Cardiac muscle cell (in vitro differentiated cells and primary cell): ENCODE data around the gene EPHB2. TPM values are rescaled to one million over a fixed set of nuclear protein-coding genes. Genes with fewer than 3 reads are reported as not detected.

ENCODE experiments used
- DNase-seq, 2 donors: peaks; one replicate each; pipeline versions ENCODE4 v3.0.0 to v3.0.0-alpha.2; 2010 to 2017; ENCODE audit warnings: low read depth in 1 of 2, low spot score in 1 of 2
- H3K27ac ChIP-seq: fragments of 200-600 bp; sonication (generic); 2 replicates; pipeline ENCODE4 v1.5.1; 2016
- H3K27me3 ChIP-seq: fragments of 200-600 bp; sonication (generic); 2 replicates; pipeline ENCODE4 v1.6.0; 2016; ENCODE audit warnings: control low read depth
- H3K36me3 ChIP-seq: fragments of 200-600 bp; sonication (generic); 2 replicates; pipeline ENCODE4 v1.5.1; 2016; ENCODE audit warnings: control low read depth
- H3K4me1 ChIP-seq: fragments of 200-600 bp; sonication (generic); 2 replicates; pipeline ENCODE4 v1.8.1; 2017; ENCODE audit warnings: low read depth, mild to moderate bottlenecking, mixed run types
- H3K4me3 ChIP-seq: fragments of 200-600 bp; sonication (generic); 2 replicates; pipeline ENCODE4 v1.5.1; 2016; ENCODE audit warnings: mild to moderate bottlenecking
- H3K9me3 ChIP-seq: fragments of 200-600 bp; sonication (generic); 2 replicates; pipeline ENCODE4 v1.5.1; 2017; ENCODE audit warnings: low read depth, mild to moderate bottlenecking, control low read depth
- CTCF ChIP-seq: IDR thresholded peaks from 2 replicates; pipeline ENCODE4 v1.5.1; 2012; ENCODE audit warnings: low read depth, mild to moderate bottlenecking, low read length
- polyA plus RNA-seq: library from polyadenylated mRNA; unstranded; fragments of >200 nt; fragmentation: Nextera tagmentation; extraction: Ambion mirVana; gene quantifications from 2 replicates; pipeline ENCODE4 v1.2.1, GENCODE V29; 2016
- total RNA-seq: library from RNA; depleted of rRNA; stranded (reverse); fragments of >200 nt; gene quantifications from 2 replicates; pipeline ENCODE4 v1.2.3, GENCODE V29; 2016

The EPHB2 gene
- total and polyA plus RNA-seq, 2 experiments from 2014 or later = 38.8 to 96.3 TPM

GRCh38 chr1:22953740-22954141 is 243.1 kb downstream of the EPHB2 start:
- no peak for TF ChIP-seq CTCF
- Histone ChIP-seq H3K27me3 (peaks cover 31% of the 10 kb centered on the region), H3K4me1 (no peaks in the 10 kb centered on the region), H3K4me3 (no peak overlapping the region), H3K36me3 (no peaks in the 10 kb centered on the region), H3K27ac (no peak overlapping the region), H3K9me3 (no peaks in the 10 kb centered on the region)
- DNase-seq = no peak

GRCh38 chr1:22955146-22955545 is 244.5 kb downstream of the EPHB2 start:
- H3K36me3 ChIP-seq = no peaks in the 10 kb centered on the region
- H3K27ac ChIP-seq = no peak overlapping the region
- H3K27me3 ChIP-seq = peaks cover 31% of the 10 kb centered on the region
- no peak overlapping the region for H3K4me3 ChIP-seq
- H3K4me1 ChIP-seq = no peaks in the 10 kb centered on the region
- no peak for DNase-seq
- H3K9me3 ChIP-seq = no peaks in the 10 kb centered on the region
- no peak for TF ChIP-seq CTCF

GRCh38 chr1:22957066-22957465 is 246.4 kb downstream of the EPHB2 start:
- Histone ChIP-seq H3K36me3 (no peaks in the 10 kb centered on the region), H3K9me3 (no peaks in the 10 kb centered on the region), H3K4me3 (no peak overlapping the region), H3K27me3 (peaks cover 31% of the 10 kb centered on the region), H3K4me1 (no peaks in the 10 kb centered on the region), H3K27ac (no peak overlapping the region)
- no peak for TF ChIP-seq CTCF
- no peak for DNase-seq

- no peak for TF ChIP-seq CTCF
- no peaks in the 10 kb centered on the region for H3K9me3 ChIP-seq
- no peaks in the 10 kb centered on the region for H3K4me1 ChIP-seq
- no peaks in the 10 kb centered on the region for H3K36me3 ChIP-seq
- peaks cover 18% of the 10 kb centered on the region for H3K27me3 ChIP-seq
- no peak overlapping the region for H3K27ac ChIP-seq
- no peak overlapping the region for H3K4me3 ChIP-seq
- DNase-seq = no peak
These were observed 247.9 kb downstream of the EPHB2 start for GRCh38 chr1:22958556-22958955.

- H3K36me3 ChIP-seq = no peaks in the 10 kb centered on the region
- no peak overlapping the region for H3K27ac ChIP-seq
- H3K4me3 ChIP-seq = no peak overlapping the region
- H3K27me3 ChIP-seq = peaks cover 7% of the 10 kb centered on the region
- no peak for TF ChIP-seq CTCF
- no peak for DNase-seq
- no peaks in the 10 kb centered on the region for H3K4me1 ChIP-seq
- H3K9me3 ChIP-seq = no peaks in the 10 kb centered on the region
These were observed 249.1 kb downstream of the EPHB2 start for GRCh38 chr1:22959545-22960360.
